MCF 10A (cell line): ENCODE data around the gene TMEM109. TPM values are rescaled to one million over a fixed set of nuclear protein-coding genes. Genes with fewer than 3 reads are reported as not detected.

Experiments
- BruUV-seq: library from RNA; stranded (reverse); fragments of 400-500 nt; replicated peaks from 2 replicates; lab custom pipeline; 2021; lab: Mats Ljungman, UMichigan
- CTCF ChIA-PET: fragments of 300-600 bp; sonication (Branson Sonifier 250); formaldehyde crosslinking; extraction: SDS; loops from one replicate; lab custom pipeline; 2021; ENCODE audit warnings: antibody characterized with exemption, inconsistent platforms; lab: Yijun Ruan, JAX
- POLR2A ChIA-PET: fragments of 300-600, 350-650 bp; sonication (Branson Sonifier 250); formaldehyde crosslinking; extraction: SDS; loops from one replicate; lab custom pipeline; 2020; ENCODE audit warnings: antibody characterized with exemption, inconsistent platforms; lab: Yijun Ruan, JAX
- DNase-seq: peaks from one replicate; pipeline ENCODE4 v3.0.0-alpha.2; 2018; ENCODE audit not compliant: unreplicated experiment
- H3K27ac Mint-ChIP-seq: one replicate; pipeline ENCODE4 v1.8.0; 2022; ENCODE audit warnings: mild to moderate bottlenecking, low read depth, mixed read lengths; ENCODE audit not compliant: unreplicated experiment
- H3K27me3 Mint-ChIP-seq: one replicate; pipeline ENCODE4 v1.8.0; 2022; ENCODE audit warnings: mixed read lengths; ENCODE audit not compliant: insufficient read depth, unreplicated experiment
- H3K36me3 Mint-ChIP-seq: one replicate; pipeline ENCODE4 v1.8.0; 2022; ENCODE audit warnings: mild to moderate bottlenecking, moderate library complexity, mixed read lengths; ENCODE audit not compliant: insufficient read depth, unreplicated experiment
- H3K4me1 Mint-ChIP-seq: one replicate; pipeline ENCODE4 v1.8.0; 2022; ENCODE audit warnings: mixed read lengths; ENCODE audit not compliant: insufficient read depth, unreplicated experiment
- H3K4me3 Mint-ChIP-seq: one replicate; pipeline ENCODE4 v1.8.0; 2022; ENCODE audit warnings: mild to moderate bottlenecking, moderate library complexity, mixed read lengths; ENCODE audit not compliant: unreplicated experiment
- H3K9me3 Mint-ChIP-seq: one replicate; pipeline ENCODE4 v1.8.0; 2022; ENCODE audit warnings: mixed read lengths; ENCODE audit not compliant: unreplicated experiment
- intact Hi-C: fragments of 100-400 bp; cut with micrococcal nuclease; formaldehyde crosslinking; loops from 2 replicates; pipeline ENCODE4 v1.14.1; 2022
- total RNA-seq: library from RNA; stranded (reverse); gene quantifications from 2 replicates; pipeline ENCODE4 v1.2.3, GENCODE V29; 2022
- TF ChIP-seq, protein P1 (sequence below): fragments of 200-600 bp; IDR thresholded peaks from one replicate; pipeline ENCODE4 v1.8.0; 2022; ENCODE audit warnings: antibody characterized with exemption, mild to moderate bottlenecking; ENCODE audit not compliant: unreplicated experiment

TMEM109 gene
- total RNA-seq, 1 experiment from 2014 or later = 45.8 TPM

DNA sequence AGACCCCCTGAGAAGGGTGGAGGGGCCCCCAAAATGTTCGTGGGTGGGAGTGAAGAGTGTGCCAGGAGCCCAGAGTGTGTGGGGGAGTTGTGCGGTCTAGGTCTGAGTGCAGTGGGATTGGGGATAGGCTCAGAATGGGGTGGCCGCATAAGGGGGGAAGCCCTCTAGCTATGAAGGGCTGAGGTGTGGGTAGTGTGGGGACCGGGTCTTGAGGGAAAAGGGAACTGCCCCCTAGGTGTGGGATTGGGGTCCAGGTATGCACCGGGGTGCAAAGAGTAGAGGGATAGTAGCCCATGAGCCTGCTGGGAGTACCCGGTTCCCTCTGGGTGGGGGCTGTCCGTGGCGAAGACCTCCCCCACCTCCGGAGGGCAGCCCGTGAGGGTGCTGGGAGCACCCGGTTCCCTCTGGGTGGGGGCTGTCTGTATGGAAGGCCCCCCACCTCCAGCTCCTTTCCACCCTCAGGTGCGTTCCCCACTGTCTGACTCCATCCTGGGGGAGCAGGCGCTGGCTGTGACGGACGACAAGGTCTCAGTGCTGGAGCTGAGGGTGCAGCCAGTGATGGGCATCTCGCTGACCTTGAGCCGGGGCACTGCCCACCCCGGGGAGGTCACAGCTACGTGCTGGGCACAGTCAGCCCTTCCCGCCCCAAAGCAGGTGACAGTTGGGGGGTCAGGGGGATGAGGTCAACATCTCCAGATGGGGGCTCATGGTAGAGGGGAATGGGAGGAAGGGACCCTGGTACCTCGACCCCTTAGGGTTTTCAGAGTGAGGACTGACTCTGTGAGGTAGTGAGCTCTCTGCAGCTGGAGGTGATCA lies 21.0 kb downstream of the TMEM109 start:
- Mint-ChIP-seq H3K27me3 (peaks cover 7% of the 10 kb centered on the region), H3K9me3 (no peaks in the 10 kb centered on the region), H3K36me3 (peaks cover 6% of the 10 kb centered on the region), H3K4me1 (no peaks in the 10 kb centered on the region), H3K4me3 (no peak overlapping the region), H3K27ac (no peak overlapping the region)
- CTCF ChIA-PET = interaction anchor here (0.6 to 1.2 kb wide), 3 partner anchors 36 to 649 kb away, joined by 3 read pairs; no protein-coding TSS in a partner anchor
- POLR2A ChIA-PET = no interaction called here
- no TSS peak for BruUV-seq
- TF ChIP-seq, protein P1, sequence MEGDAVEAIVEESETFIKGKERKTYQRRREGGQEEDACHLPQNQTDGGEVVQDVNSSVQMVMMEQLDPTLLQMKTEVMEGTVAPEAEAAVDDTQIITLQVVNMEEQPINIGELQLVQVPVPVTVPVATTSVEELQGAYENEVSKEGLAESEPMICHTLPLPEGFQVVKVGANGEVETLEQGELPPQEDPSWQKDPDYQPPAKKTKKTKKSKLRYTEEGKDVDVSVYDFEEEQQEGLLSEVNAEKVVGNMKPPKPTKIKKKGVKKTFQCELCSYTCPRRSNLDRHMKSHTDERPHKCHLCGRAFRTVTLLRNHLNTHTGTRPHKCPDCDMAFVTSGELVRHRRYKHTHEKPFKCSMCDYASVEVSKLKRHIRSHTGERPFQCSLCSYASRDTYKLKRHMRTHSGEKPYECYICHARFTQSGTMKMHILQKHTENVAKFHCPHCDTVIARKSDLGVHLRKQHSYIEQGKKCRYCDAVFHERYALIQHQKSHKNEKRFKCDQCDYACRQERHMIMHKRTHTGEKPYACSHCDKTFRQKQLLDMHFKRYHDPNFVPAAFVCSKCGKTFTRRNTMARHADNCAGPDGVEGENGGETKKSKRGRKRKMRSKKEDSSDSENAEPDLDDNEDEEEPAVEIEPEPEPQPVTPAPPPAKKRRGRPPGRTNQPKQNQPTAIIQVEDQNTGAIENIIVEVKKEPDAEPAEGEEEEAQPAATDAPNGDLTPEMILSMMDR = no peak
- DNase-seq = no peak
- intact Hi-C loops = no loop called here

DNA sequence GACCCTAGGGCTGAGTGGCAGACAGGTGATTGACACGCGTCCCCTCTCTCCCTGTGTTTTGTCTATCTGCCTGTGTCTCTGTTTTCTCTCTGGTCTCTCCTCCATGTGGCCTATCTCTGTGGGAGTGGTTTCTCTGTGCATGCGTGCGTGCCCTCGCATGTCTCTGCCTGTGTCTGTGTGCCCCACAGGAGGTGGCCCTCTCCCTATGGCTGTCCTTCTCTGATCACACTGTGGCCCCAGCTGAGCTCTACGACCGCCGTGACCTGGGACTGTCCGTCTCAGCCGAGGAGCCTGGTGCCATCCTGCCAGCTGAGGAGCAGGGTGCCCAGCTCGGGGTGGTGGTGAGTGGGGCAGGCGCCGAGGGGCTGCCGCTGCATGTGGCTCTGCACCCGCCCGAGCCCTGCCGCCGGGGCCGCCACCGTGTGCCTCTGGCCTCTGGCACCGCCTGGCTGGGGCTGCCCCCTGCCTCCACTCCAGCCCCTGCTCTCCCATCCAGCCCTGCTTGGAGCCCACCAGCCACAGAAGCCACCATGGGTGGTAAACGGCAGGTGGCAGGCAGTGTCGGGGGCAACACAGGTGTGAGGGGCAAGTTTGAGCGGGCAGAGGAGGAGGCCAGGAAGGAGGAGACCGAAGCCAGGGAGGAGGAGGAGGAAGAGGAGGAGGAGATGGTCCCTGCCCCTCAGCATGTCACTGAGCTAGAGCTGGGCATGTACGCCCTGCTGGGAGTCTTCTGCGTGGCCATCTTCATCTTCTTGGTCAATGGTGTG lies 21.9 kb downstream of the TMEM109 start:
- DNase-seq = no peak
- no peaks in the 10 kb centered on the region for H3K9me3 Mint-ChIP-seq
- TF ChIP-seq, protein P1 = no peak
- BruUV-seq = no TSS peak
- H3K4me3 Mint-ChIP-seq = no peak overlapping the region
- CTCF ChIA-PET = interaction anchor here (0.9 kb wide), 1 partner anchor 36 kb away, joined by 3 read pairs; no protein-coding TSS in a partner anchor
- H3K4me1 Mint-ChIP-seq = no peaks in the 10 kb centered on the region
- H3K36me3 Mint-ChIP-seq = peaks cover 6% of the 10 kb centered on the region
- intact Hi-C loops = no loop called here
- H3K27me3 Mint-ChIP-seq = peaks cover 7% of the 10 kb centered on the region
- POLR2A ChIA-PET = no interaction called here
- no peak overlapping the region for H3K27ac Mint-ChIP-seq

DNA sequence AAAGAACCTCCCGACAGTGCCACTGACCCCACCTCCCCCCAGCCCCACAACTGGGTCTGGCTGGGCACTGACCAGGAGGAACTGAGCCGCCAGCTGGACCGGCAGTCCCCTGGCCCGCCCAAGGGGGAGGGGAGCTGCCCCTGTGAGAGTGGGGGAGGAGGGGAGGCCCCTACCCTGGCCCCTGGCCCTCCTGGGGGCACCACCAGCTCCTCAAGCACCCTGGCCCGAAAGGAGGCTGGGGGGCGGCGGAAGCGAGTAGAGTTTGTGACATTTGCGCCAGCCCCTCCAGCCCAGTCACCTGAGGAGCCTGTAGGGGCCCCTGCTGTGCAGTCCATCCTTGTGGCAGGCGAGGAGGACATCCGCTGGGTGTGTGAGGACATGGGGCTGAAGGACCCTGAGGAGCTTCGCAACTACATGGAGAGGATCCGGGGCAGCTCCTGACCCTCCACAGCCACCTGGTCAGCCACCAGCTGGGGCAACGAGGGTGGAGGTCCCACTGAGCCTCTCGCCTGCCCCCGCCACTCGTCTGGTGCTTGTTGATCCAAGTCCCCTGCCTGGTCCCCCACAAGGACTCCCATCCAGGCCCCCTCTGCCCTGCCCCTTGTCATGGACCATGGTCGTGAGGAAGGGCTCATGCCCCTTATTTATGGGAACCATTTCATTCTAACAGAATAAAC lies 22.6 kb downstream of the TMEM109 start:
- TF ChIP-seq, protein P1 = no peak
- POLR2A ChIA-PET = no interaction called here
- DNase-seq = no peak
- peaks cover 6% of the 10 kb centered on the region for H3K36me3 Mint-ChIP-seq
- intact Hi-C loops = no loop called here
- H3K27me3 Mint-ChIP-seq = peaks cover 14% of the 10 kb centered on the region
- no peak overlapping the region for H3K4me3 Mint-ChIP-seq
- H3K27ac Mint-ChIP-seq = no peak overlapping the region
- BruUV-seq = no TSS peak
- no peaks in the 10 kb centered on the region for H3K9me3 Mint-ChIP-seq
- CTCF ChIA-PET = no interaction called here
- no peaks in the 10 kb centered on the region for H3K4me1 Mint-ChIP-seq

DNA sequence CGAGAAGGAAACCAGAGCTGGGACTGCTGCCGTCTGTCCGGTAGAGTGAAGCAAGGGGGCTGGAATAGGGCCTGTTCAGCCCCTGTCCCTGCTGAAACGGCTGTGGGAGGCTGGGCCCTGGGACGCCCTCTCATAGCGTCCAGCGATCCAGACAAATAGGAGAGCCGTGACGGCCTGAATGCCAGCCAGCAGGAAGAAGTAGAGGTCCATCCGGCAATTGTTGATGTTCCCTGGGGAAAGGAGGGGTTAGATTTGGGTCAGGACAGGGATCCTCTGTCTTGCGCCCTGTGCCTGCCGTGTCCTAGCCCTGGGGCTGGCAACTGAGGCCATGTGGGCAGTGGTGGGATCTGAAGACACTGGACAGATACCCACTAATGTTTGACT lies 23.2 kb downstream of the TMEM109 start:
- Mint-ChIP-seq H3K27me3 (peaks cover 14% of the 10 kb centered on the region), H3K9me3 (no peaks in the 10 kb centered on the region), H3K27ac (no peak overlapping the region), H3K4me1 (no peaks in the 10 kb centered on the region), H3K36me3 (peaks cover 6% of the 10 kb centered on the region), H3K4me3 (no peak overlapping the region)
- ChIA-PET POLR2A (no interaction called here), CTCF (no interaction called here)
- intact Hi-C loops = no loop called here
- DNase-seq = no peak
- TF ChIP-seq, protein P1 = no peak
- no TSS peak for BruUV-seq
